A673 (cell line): ENCODE measurements around the gene PCDHB3.

Experiments used
- CTCF ChIP-seq: fragments of 300-800, 200-600 bp; sonication (generic); conservative IDR thresholded peaks from 2 replicates; pipeline ENCODE4 v1.5.1; 2017; ENCODE audit warnings: low read depth, mild to moderate bottlenecking, antibody characterized with exemption, low read length, moderate library complexity, mixed read lengths
- EZH2 ChIP-seq: fragments of 200-600 bp; sonication (generic); IDR thresholded peaks from 2 replicates; pipeline ENCODE4 v1.6.1; 2017; ENCODE audit warnings: borderline replicate concordance, low read depth, mild to moderate bottlenecking, mixed read lengths, antibody characterized with exemption, low read length; ENCODE audit not compliant: poor library complexity, severe bottlenecking

GRCh38 chr5:141149812-141150211, 49.5 kb downstream of the PCDHB3 start, which contains the start of gene PCDHB6:
- TF ChIP-seq CTCF (peak; percentile 66), EZH2 (no peak)
